Measurements from ENCODE around the gene CRTAP. TPM values are rescaled to one million over a fixed set of nuclear protein-coding genes. Genes with fewer than 3 reads are reported as not detected.

CRTAP gene
- total RNA-seq, 1 donor from 2014 or later = 36.6 TPM

GRCh38 chr3:33092496-33093254 lies 21.1 kb upstream of the CRTAP start:
- Mint-ChIP-seq H3K27me3 (no peaks in the 10 kb centered on the region), H3K4me3 (no peak overlapping the region), H3K27ac (peak overlapping the region; percentile 6), H3K36me3 (ENCODE audit: low read depth) (peaks cover 40% of the 10 kb centered on the region), H3K4me1 (peaks cover 76% of the 10 kb centered on the region), H3K9me3 (no peaks in the 10 kb centered on the region)
- ChIA-PET POLR2A (no interaction called here), CTCF (no interaction called here)
- intact Hi-C loops (cut with micrococcal nuclease) = loop anchor here (10.0 kb wide), 1 partner anchor 578 kb away; no protein-coding TSS in a partner anchor
- no peak for DNase-seq
- ATAC-seq (ENCODE audit: low read depth) = no peak
- TF ChIP-seq CTCF (IDR thresholded peaks at IDR 0.05) = no peak

DNA sequence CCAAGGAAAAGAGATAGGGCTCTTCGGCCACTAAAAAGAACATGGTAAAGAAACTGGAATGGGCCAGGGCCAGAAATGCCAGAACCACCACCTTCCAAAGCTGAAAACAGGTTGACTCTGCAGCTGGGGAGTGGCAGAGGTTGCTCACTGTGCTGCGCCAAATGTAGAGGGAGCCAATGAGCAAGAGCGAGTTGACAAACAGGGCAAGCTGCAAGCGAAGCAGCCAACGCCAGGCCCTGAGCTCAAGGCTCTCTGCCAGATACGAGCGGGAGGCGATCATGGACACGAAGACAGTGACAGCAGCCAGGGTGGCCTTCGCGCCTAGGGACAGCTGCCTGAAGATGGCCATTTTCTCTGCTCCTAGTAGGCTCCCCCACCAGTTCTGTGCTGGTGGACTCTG lies 20.0 kb upstream of the CRTAP start:
- ATAC-seq (ENCODE audit: low read depth) = no peak
- no peak overlapping the region for H3K27ac Mint-ChIP-seq
- H3K36me3 Mint-ChIP-seq (ENCODE audit: low read depth) = peaks cover 40% of the 10 kb centered on the region
- H3K9me3 Mint-ChIP-seq = no peaks in the 10 kb centered on the region
- DNase-seq = no peak
- CTCF ChIA-PET = no interaction called here
- no peaks in the 10 kb centered on the region for H3K27me3 Mint-ChIP-seq
- intact Hi-C loops (cut with micrococcal nuclease) = loop anchor here (10.0 kb wide), 1 partner anchor 579 kb away; no protein-coding TSS in a partner anchor
- H3K4me3 Mint-ChIP-seq = no peak overlapping the region
- TF ChIP-seq CTCF (IDR thresholded peaks at IDR 0.05) = no peak
- POLR2A ChIA-PET = interaction anchor here (0.6 kb wide), 1 partner anchor 1187 kb away, joined by 9 read pairs; no protein-coding TSS in a partner anchor
- H3K4me1 Mint-ChIP-seq = peaks cover 64% of the 10 kb centered on the region

DNA sequence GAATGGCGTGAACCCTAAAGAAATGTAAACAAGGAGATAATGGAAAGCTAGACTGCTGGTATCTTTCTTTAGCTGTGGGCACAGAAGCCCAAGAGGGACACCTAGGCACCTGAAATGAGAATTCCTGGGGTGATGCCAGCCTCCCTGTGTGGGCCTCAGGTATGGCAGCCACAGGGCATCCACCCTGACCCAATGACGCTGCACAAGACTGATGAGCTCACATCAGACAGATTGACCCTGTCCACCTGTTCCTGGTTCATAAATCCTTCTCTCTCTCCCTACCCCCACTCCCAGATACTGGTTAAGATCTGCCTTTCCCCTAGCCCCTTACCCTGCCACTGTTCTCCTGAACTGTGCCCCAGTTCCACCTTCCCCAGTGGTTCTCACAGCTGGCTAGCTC lies 18.4 kb upstream of the CRTAP start:
- no peak for TF ChIP-seq CTCF (IDR thresholded peaks at IDR 0.05)
- no peaks in the 10 kb centered on the region for H3K27me3 Mint-ChIP-seq
- no peak for ATAC-seq (ENCODE audit: low read depth)
- ChIA-PET POLR2A (interaction anchor here (0.5 to 5.2 kb wide), 4 partner anchors 10 to 703 kb away, joined by 3 to 31 read pairs (median 8); partner anchors contain the start of genes CRTAP and PDCD6IP), CTCF (interaction anchor here (1.0 kb wide), 1 partner anchor 36 kb away, joined by 4 read pairs; no protein-coding TSS in a partner anchor)
- H3K27ac Mint-ChIP-seq = peak overlapping the region; percentile 94
- H3K9me3 Mint-ChIP-seq = no peaks in the 10 kb centered on the region
- no peak for DNase-seq
- H3K4me3 Mint-ChIP-seq = peak overlapping the region; percentile 98
- H3K4me1 Mint-ChIP-seq = peaks cover 48% of the 10 kb centered on the region
- peaks cover 38% of the 10 kb centered on the region for H3K36me3 Mint-ChIP-seq (ENCODE audit: low read depth)
- intact Hi-C loops (cut with micrococcal nuclease) = loop anchor here (5.0 to 10.0 kb wide), 2 partner anchors 581 to 1563 kb away; partner anchors contain the start of gene STT3B

- ATAC-seq (ENCODE audit: low read depth) = peak; percentile 68
These were observed 17.5 kb upstream of the CRTAP start for GRCh38 chr3:33096093-33096868.

More at GRCh38 chr3:33096093-33096868, 17.5 kb upstream of the CRTAP start:
- peak; percentile 58 for DNase-seq
- no peaks in the 10 kb centered on the region for H3K9me3 Mint-ChIP-seq
- H3K4me3 Mint-ChIP-seq = peak overlapping the region; percentile 98
- TF ChIP-seq CTCF (IDR thresholded peaks at IDR 0.05) = no peak
- CTCF ChIA-PET = interaction anchor here (0.8 to 1.0 kb wide), 2 partner anchors 22 to 35 kb away, joined by 4 to 5 read pairs; no protein-coding TSS in a partner anchor
- H3K4me1 Mint-ChIP-seq = peaks cover 41% of the 10 kb centered on the region
- POLR2A ChIA-PET = interaction anchor here (0.5 to 5.2 kb wide), 8 partner anchors 9 to 1564 kb away, joined by 3 to 31 read pairs (median 4); partner anchors contain the start of genes CRTAP, PDCD6IP and STT3B
- peak overlapping the region; percentile 94 for H3K27ac Mint-ChIP-seq
- no peaks in the 10 kb centered on the region for H3K27me3 Mint-ChIP-seq
- intact Hi-C loops (cut with micrococcal nuclease) = loop anchor here (1.0 to 10.0 kb wide), 6 partner anchors 11 to 1564 kb away; partner anchors contain the start of genes STT3B and UBP1
- H3K36me3 Mint-ChIP-seq (ENCODE audit: low read depth) = peaks cover 35% of the 10 kb centered on the region

Data from activated B cell treated with CpG ODN at 0.5 μM for 24 hours (primary cell).